K562 (cell line): ENCODE measurements around the gene F11R. TPM values are rescaled to one million over a fixed set of nuclear protein-coding genes. Genes with fewer than 3 reads are reported as not detected.

Source experiments
- ATF1 ChIP-seq, 2 experiments: fragments of 450-650 bp in 1 of 2; IDR thresholded peaks; 2 replicates each; pipeline ENCODE4 v1.6.1; 2016; ENCODE audit warnings: missing compliant biosample characterization in 1 of 2, missing genetic modification characterization in 1 of 2
- BRD4 ChIP-seq: fragments of 200-600 bp; sonication (generic); IDR thresholded peaks from 2 replicates; pipeline ENCODE4 v1.6.1; 2017; ENCODE audit warnings: inconsistent platforms
- CBFA2T2 ChIP-seq: fragments of 450-650 bp; conservative IDR thresholded peaks from 2 replicates; pipeline ENCODE4 v1.6.1; 2017; ENCODE audit warnings: mild to moderate bottlenecking
- CEBPG ChIP-seq, 3 experiments: fragments of 200-800 bp in 1 of 3; sonication (Bioruptor generic) in 1 of 3; sonication (generic) in 1 of 3; formaldehyde crosslinking in 1 of 3; IDR thresholded peaks in 2 of 3; conservative IDR thresholded peaks in 1 of 3; 2 replicates each; pipeline versions ENCODE4 v1.6.1 to v1.8.0; 2016 to 2022; ENCODE audit warnings: missing compliant biosample characterization in 2 of 3, missing genetic modification characterization in 2 of 3, mild to moderate bottlenecking in 1 of 3, missing genetic modification reagents in 1 of 3
- CXXC5 ChIP-seq: fragments of 250-450 bp; sonication (Bioruptor Pico); IDR thresholded peaks from 2 replicates; pipeline ENCODE4 v1.8.0; 2022; ENCODE audit warnings: inconsistent platforms, mild to moderate bottlenecking, moderate library complexity
- DDX20 ChIP-seq: fragments of 450-650 bp; IDR thresholded peaks from 2 replicates; pipeline ENCODE4 v1.6.1; 2016; ENCODE audit warnings: missing genetic modification characterization, low read depth, mild to moderate bottlenecking, missing compliant biosample characterization, moderate library complexity
- DPF2 ChIP-seq: fragments of 450-650 bp; IDR thresholded peaks from 2 replicates; pipeline ENCODE4 v1.6.1; 2016
- EP300 ChIP-seq: IDR thresholded peaks from 2 replicates; pipeline ENCODE4 v1.6.1; 2012; ENCODE audit warnings: low read length, improper control_type of control experiment
- ETS2 ChIP-seq: IDR thresholded peaks from 2 replicates; pipeline ENCODE4 v1.6.1; 2016; ENCODE audit warnings: borderline replicate concordance, missing genetic modification characterization, mild to moderate bottlenecking, moderate library complexity, missing compliant biosample characterization; ENCODE audit not compliant: poor library complexity, severe bottlenecking
- ETV5 ChIP-seq: sonication (generic); formaldehyde crosslinking; IDR thresholded peaks from 2 replicates; pipeline ENCODE4 v1.4.0; 2020; ENCODE audit warnings: low read depth, mild to moderate bottlenecking, missing genetic modification reagents
- HIVEP1 ChIP-seq: fragments of 250-450 bp; sonication (Bioruptor Pico); IDR thresholded peaks from 2 replicates; pipeline ENCODE4 v1.4.0; 2020; ENCODE audit warnings: mild to moderate bottlenecking
- HLTF ChIP-seq: fragments of 450-650 bp; IDR thresholded peaks from 2 replicates; pipeline ENCODE4 v1.6.1; 2016
- JUN ChIP-seq, 2 experiments: sonication (generic) in 1 of 2; formaldehyde crosslinking in 1 of 2; IDR thresholded peaks; 2 replicates each; pipeline versions ENCODE4 v1.6.1 to v1.8.0; 2012 to 2022; ENCODE audit warnings: borderline replicate concordance in 2 of 2, mild to moderate bottlenecking in 2 of 2, improper control_type of control experiment in 1 of 2, low read depth in 1 of 2, low read length in 1 of 2, missing genetic modification reagents in 1 of 2
- MAX ChIP-seq: sonication (generic); formaldehyde crosslinking; IDR thresholded peaks from 2 replicates; pipeline ENCODE4 v1.9.0; 2022; ENCODE audit warnings: mild to moderate bottlenecking, missing genetic modification reagents
- MAZ ChIP-seq, 2 experiments: fragments of 450-650 bp in 1 of 2; sonication (generic) in 1 of 2; formaldehyde crosslinking; IDR thresholded peaks in 1 of 2; conservative IDR thresholded peaks in 1 of 2; 2 replicates each; pipeline versions ENCODE4 v1.4.0 to v1.5.0; 2020; ENCODE audit warnings: mild to moderate bottlenecking in 1 of 2, missing genetic modification reagents in 1 of 2
- MTA3 ChIP-seq: fragments of 450-650 bp; formaldehyde crosslinking; IDR thresholded peaks from 2 replicates; pipeline ENCODE4 v1.6.1; 2017; ENCODE audit warnings: mild to moderate bottlenecking, borderline replicate concordance
- NCOA4 ChIP-seq: fragments of 450-650 bp; IDR thresholded peaks from 2 replicates; pipeline ENCODE4 v1.6.1; 2018; ENCODE audit warnings: mild to moderate bottlenecking; ENCODE audit not compliant: partially characterized antibody
- PHB2 ChIP-seq: fragments of 450-650 bp; IDR thresholded peaks from 2 replicates; pipeline ENCODE4 v1.6.1; 2017; ENCODE audit warnings: low read depth
- POLR2AphosphoS5 ChIP-seq: IDR thresholded peaks from 2 replicates; pipeline ENCODE4 v1.6.1; 2011; ENCODE audit warnings: mild to moderate bottlenecking, low read depth, low read length, moderate library complexity; ENCODE audit not compliant: control insufficient read depth, insufficient read depth
- PYGO2 ChIP-seq: fragments of 450-650 bp; IDR thresholded peaks from 2 replicates; pipeline ENCODE4 v1.6.1; 2016; ENCODE audit warnings: mild to moderate bottlenecking, missing genetic modification characterization, moderate library complexity, missing compliant biosample characterization
- SREBF2 ChIP-seq: sonication (generic); formaldehyde crosslinking; IDR thresholded peaks from 2 replicates; pipeline ENCODE4 v1.4.0; 2020; ENCODE audit warnings: mild to moderate bottlenecking, missing genetic modification reagents
- TAF7 ChIP-seq: fragments of 450-650 bp; IDR thresholded peaks from 2 replicates; pipeline ENCODE4 v1.6.1; 2016; ENCODE audit warnings: missing genetic modification characterization, missing compliant biosample characterization
- TOE1 ChIP-seq, 2 experiments: fragments of 450-650 bp in 1 of 2; sonication (generic) in 1 of 2; formaldehyde crosslinking in 1 of 2; IDR thresholded peaks; 2 replicates each; pipeline versions ENCODE4 v1.7.1 to v1.8.0; 2016 to 2022; ENCODE audit warnings: borderline replicate concordance in 2 of 2, mild to moderate bottlenecking in 2 of 2, antibody characterized with exemption in 1 of 2, inconsistent platforms in 1 of 2, low read depth in 1 of 2, missing genetic modification reagents in 1 of 2, moderate library complexity in 1 of 2
- XRCC5 ChIP-seq: fragments of 200-400 bp; formaldehyde crosslinking; IDR thresholded peaks from 2 replicates; pipeline ENCODE4 v1.6.1; 2017; ENCODE audit warnings: low read depth, mild to moderate bottlenecking, low read length
- ZNF445 ChIP-seq: fragments of 250-450 bp; sonication (Bioruptor Pico); IDR thresholded peaks from 2 replicates; pipeline ENCODE4 v1.4.0; 2020; ENCODE audit warnings: low read depth, mild to moderate bottlenecking, moderate library complexity
- ZNF76 ChIP-seq: fragments of 250-450 bp; sonication (Bioruptor Pico); IDR thresholded peaks from 2 replicates; pipeline ENCODE4 v1.4.0; 2020; ENCODE audit warnings: mild to moderate bottlenecking, moderate library complexity, borderline replicate concordance
- polyA plus RNA-seq, 8 experiments: library from polyadenylated mRNA; depleted of rRNA in 4 of 8; stranded (reverse) in 5 of 8; unstranded in 3 of 8; fragments of >200 nt; fragmentation: Nextera tagmentation in 2 of 8; fragmentation: Illumina TruSeq in 1 of 8; extraction: Ambion mirVana in 2 of 8; extraction: Trizol in 1 of 8; gene quantifications; 2 replicates each; pipeline versions ENCODE4 v1.2.1 to v1.2.3, GENCODE V29; 2011 to 2014; ENCODE audit warnings: inconsistent platforms in 1 of 8, missing spikeins in 1 of 8
- total RNA-seq, 7 experiments: library from RNA; depleted of rRNA in 6 of 7; stranded (reverse); fragments of >200 nt in 6 of 7; fragmentation: Illumina TruSeq in 2 of 7; extraction: Trizol in 2 of 7; gene quantifications; 2 replicates each; pipeline versions ENCODE4 v1.2.1 to v1.2.3, GENCODE V29; 2011 to 2021; ENCODE audit warnings: low replicate concordance in 1 of 7
- TF ChIP-seq, protein P1 (sequence below): fragments of 250-450 bp; sonication (Bioruptor Pico); IDR thresholded peaks from 2 replicates; pipeline ENCODE4 v1.4.0; 2020; ENCODE audit warnings: mild to moderate bottlenecking

The F11R gene
- total and polyA plus RNA-seq, 9 of the 15 experiments (the other 6 are each of a cell fraction or from before 2014, with no cell fraction given): 27.4 to 187 (median 52.5) TPM

DNA sequence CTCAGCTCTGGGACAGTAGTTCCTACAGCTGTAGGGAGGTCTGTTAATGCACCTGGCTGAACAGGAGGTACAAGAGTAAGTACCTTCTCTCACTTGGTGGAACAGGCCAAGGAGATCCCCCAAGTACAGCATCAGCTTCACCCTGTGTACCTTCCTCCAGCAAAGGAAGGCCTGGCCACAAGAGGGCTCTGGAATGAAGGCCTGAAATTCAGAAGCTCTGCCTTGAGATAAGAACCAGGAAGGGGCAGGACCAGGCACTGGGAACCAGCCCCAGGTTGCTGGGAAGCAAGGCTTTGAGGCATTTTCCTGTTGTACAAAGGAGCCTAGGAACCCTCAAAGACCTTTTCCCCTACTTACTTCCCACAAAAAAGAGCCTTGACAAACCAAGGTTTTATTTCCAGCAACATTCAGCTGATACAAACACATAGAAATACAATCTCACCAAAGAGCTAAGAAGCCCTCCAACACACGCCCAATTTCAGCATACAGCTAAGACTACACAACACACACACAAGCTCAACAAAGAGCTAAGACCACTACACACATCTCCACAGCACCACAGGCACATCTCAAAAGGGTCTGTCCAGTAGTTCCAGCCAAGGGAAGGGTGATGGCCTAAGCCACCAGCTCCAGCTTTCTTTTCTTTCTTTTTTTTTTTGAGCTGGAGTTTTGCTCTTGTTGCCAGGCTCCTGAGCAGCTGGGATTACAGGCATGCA is 23.5 kb downstream of the F11R start (continued):
- no peak for TF ChIP-seq CEBPG (CRISPR knock-in tag; IDR thresholded peaks at IDR 0.05)
- no peak for TF ChIP-seq CEBPG (tag; conservative IDR thresholded peaks at IDR 0.05 in 1 of 2, IDR thresholded peaks at IDR 0.05 in 1 of 2)
- no peak for TF ChIP-seq ETS2
- TF ChIP-seq ATF1 (CRISPR knock-in tag; IDR thresholded peaks at IDR 0.05): no peak
- no peak for TF ChIP-seq ATF1 (tag; IDR thresholded peaks at IDR 0.05)
- TF ChIP-seq ZNF445 (CRISPR knock-in tag): no peak
- TF ChIP-seq TAF7 (tag): no peak
- TF ChIP-seq PYGO2 (tag): no peak
- no peak for TF ChIP-seq BRD4
- TF ChIP-seq DDX20: no peak
- no peak for TF ChIP-seq CXXC5 (CRISPR knock-in tag)
- TF ChIP-seq MAX (CRISPR knock-in tag): 0 out of 2 replicates have a peak, but pooled peaks have one; percentile 18
- TF ChIP-seq XRCC5: peak; percentile 90
- peak; percentile 82; the same call in 1 of the 2 replicates for TF ChIP-seq ETV5 (CRISPR knock-in tag)
- TF ChIP-seq, protein P1, sequence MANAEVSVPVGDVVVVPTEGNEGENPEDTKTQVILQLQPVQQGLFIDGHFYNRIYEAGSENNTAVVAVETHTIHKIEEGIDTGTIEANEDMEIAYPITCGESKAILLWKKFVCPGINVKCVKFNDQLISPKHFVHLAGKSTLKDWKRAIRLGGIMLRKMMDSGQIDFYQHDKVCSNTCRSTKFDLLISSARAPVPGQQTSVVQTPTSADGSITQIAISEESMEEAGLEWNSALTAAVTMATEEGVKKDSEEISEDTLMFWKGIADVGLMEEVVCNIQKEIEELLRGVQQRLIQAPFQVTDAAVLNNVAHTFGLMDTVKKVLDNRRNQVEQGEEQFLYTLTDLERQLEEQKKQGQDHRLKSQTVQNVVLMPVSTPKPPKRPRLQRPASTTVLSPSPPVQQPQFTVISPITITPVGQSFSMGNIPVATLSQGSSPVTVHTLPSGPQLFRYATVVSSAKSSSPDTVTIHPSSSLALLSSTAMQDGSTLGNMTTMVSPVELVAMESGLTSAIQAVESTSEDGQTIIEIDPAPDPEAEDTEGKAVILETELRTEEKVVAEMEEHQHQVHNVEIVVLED (CRISPR knock-in tag): no peak
- no peak for TF ChIP-seq JUN (IDR thresholded peaks at IDR 0.05; ENCODE audit: borderline replicate concordance, low read depth, low read length)
- TF ChIP-seq JUN (CRISPR knock-in tag; IDR thresholded peaks at IDR 0.05; ENCODE audit: borderline replicate concordance): no peak
- 0 out of 2 replicates have a peak, but pooled peaks have one; percentile 41 for TF ChIP-seq DPF2
- TF ChIP-seq SREBF2 (CRISPR knock-in tag): no peak
- TF ChIP-seq NCOA4: no peak
- TF ChIP-seq HLTF: 0 out of 2 replicates have a peak, but pooled peaks have one; percentile 16
- 0 out of 2 replicates have a peak, but pooled peaks have one; percentile 37 for TF ChIP-seq MTA3
- no peak for TF ChIP-seq POLR2AphosphoS5
- peak in 1 of 2 experiments; percentile 53; a peak in 1 of 4 replicates for TF ChIP-seq MAZ (CRISPR knock-in tag; conservative IDR thresholded peaks at IDR 0.05 in 1 of 2, IDR thresholded peaks at IDR 0.05 in 1 of 2)
- TF ChIP-seq EP300: peak; percentile 29; the same call in 1 of the 2 replicates
- no peak for TF ChIP-seq CBFA2T2
- TF ChIP-seq TOE1 (IDR thresholded peaks at IDR 0.05; ENCODE audit: borderline replicate concordance): no peak
- TF ChIP-seq TOE1 (CRISPR knock-in tag; IDR thresholded peaks at IDR 0.05; ENCODE audit: borderline replicate concordance, low read depth): no peak
- TF ChIP-seq HIVEP1 (CRISPR knock-in tag): no peak
- TF ChIP-seq PHB2: no peak
- TF ChIP-seq ZNF76: no peak
